ENCODE measurements around the gene SLC39A11.
"Not testable (repeated sequence)": the region's sequence is repeated elsewhere in the genome, so short reads cannot be mapped to it uniquely, and the experiment has no call there.

Gene SLC39A11

GRCh38 chr17:72792771-72793170 is 299.7 kb downstream of the SLC39A11 start:
- no peak for DNase-seq (ENCODE audit: low spot score)
- TF ChIP-seq CTCF (IDR thresholded peaks at IDR 0.05; ENCODE audit: extremely low read depth, insufficient read depth, missing control alignments), result no peak
- in situ Hi-C loops (cut with MboI; ENCODE audit: low pct_unique_long_range_greater_than_20kb, low sequenced_read_pairs, unreplicated experiment), result no loop called here

- in situ Hi-C loops (cut with MboI; ENCODE audit: low pct_unique_long_range_greater_than_20kb, low sequenced_read_pairs, unreplicated experiment), result no loop called here
- TF ChIP-seq CTCF (IDR thresholded peaks at IDR 0.05; ENCODE audit: extremely low read depth, insufficient read depth, missing control alignments), result no peak
- no peak for DNase-seq (ENCODE audit: low spot score)
Observed at GRCh38 chr17:72790190-72790589, 302.3 kb downstream of the SLC39A11 start.

- TF ChIP-seq CTCF (IDR thresholded peaks at IDR 0.05; ENCODE audit: extremely low read depth, insufficient read depth, missing control alignments), result no peak
- in situ Hi-C loops (cut with MboI; ENCODE audit: low pct_unique_long_range_greater_than_20kb, low sequenced_read_pairs, unreplicated experiment), result no loop called here
- DNase-seq (ENCODE audit: low spot score), result no peak
Observed at GRCh38 chr17:72789711-72790110, 302.8 kb downstream of the SLC39A11 start.

DNA sequence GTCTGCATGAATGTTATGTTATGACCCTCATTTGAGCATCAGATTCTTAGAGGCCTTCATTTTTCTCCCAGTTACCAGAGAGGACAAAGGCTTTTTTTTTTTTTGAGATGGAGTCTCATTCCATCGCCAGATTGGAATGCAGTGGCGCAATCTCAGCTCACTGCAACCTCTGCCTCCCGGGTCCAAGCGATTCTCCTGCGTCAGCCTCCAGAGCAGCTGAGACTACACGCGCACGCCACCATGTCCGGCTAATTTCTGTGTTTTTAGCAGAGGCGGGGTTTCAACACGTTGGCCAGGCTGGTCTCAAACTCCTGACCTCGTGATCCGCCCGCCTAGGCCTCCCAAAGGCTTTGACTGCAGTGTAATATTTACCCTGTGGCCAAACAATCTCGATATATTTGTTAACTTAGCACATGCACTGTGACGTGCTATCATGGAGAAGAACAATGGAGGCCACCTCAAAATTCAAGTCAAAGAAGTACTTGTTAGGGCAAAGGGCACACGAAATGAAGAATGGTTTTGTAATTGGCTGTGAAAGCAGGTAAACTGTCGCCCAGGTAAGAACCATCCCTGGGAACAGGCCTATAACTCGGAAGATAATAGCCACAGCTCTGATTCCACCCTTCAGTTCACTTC is 303.4 kb downstream of the SLC39A11 start:
- no peak for TF ChIP-seq CTCF (IDR thresholded peaks at IDR 0.05; ENCODE audit: extremely low read depth, insufficient read depth, missing control alignments)
- no peak for DNase-seq (ENCODE audit: low spot score)
- in situ Hi-C loops (cut with MboI; ENCODE audit: low pct_unique_long_range_greater_than_20kb, low sequenced_read_pairs, unreplicated experiment), result no loop called here

DNA sequence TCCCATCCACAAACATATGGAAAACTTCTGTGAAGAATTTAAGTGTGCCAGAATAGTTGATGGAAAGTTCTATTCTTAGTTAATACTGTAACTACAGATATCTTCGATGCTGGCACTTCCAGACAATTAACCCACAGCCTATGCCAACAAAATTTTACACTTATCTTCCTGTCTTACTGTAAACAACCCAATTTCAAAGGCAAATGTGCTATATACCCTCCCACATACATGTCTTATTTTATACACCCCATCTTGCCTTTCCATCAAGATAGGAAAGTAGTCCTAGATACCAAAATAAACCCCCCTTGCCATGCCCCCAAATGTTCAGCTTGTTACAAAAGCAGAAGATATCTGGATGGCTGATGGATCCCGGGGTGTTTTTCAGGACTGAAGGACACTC is 306.3 kb downstream of the SLC39A11 start:
- no peak for TF ChIP-seq CTCF (IDR thresholded peaks at IDR 0.05; ENCODE audit: extremely low read depth, insufficient read depth, missing control alignments)
- in situ Hi-C loops (cut with MboI; ENCODE audit: low pct_unique_long_range_greater_than_20kb, low sequenced_read_pairs, unreplicated experiment), result no loop called here
- DNase-seq (ENCODE audit: low spot score), result no peak

DNA sequence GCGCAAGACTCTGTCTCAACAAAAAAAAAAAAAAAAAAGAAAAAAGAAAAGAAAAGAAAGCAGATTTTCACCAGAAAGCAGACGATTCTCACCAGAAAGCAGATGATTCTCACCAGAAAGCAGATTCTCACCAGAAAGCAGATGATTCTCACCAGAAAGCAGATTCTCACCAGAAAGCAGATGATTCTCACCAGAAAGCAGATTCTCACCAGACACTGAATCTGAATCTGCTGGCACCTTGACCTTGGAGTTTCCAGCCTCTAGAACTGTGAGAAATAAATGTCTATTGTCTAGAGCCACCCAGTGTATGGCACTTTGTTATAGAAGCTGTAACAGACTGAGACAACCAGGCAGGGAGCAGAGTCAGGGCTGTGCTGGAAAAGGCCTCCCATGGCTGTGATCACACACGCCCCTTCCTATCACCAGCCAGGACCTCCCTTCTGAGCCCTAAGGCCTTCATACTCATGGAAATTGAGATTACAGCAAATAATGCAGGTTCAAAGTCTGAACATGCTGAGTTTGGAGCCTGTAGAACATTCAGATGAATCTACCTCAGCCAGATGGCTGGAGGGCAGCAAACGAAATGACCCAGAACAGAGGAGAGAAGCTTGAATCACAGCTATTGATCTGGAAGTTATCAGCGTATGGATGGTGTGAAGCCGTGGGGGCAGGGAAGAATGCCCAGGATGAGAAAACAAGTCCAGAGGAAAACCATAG is 309.3 kb downstream of the SLC39A11 start:
- DNase-seq (ENCODE audit: low spot score), result no peak
- in situ Hi-C loops (cut with MboI; ENCODE audit: low pct_unique_long_range_greater_than_20kb, low sequenced_read_pairs, unreplicated experiment), result no loop called here
- TF ChIP-seq CTCF (IDR thresholded peaks at IDR 0.05; ENCODE audit: extremely low read depth, insufficient read depth, missing control alignments), result no peak

DNA sequence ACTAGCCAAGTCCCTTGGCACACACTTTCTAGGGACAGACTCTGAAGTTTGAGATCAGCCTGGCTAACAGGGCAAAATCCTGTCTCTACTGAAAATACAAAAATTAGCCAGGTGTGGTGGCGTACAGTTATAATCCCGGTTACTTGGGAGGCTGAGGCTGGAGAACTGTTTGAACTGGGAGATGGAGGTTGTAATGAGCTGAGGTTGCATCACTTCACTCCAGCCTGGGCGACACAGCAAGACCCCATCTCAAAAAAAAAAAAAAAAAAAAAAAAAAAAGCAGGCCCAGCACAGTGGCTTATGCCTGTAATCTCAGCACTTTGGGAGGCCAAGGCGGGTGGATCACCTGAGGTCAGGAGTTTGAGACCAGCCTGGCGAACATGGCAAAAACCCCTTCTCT is 310.1 kb downstream of the SLC39A11 start:
- DNase-seq (ENCODE audit: low spot score); in situ Hi-C loops (cut with MboI; ENCODE audit: low pct_unique_long_range_greater_than_20kb, low sequenced_read_pairs, unreplicated experiment): not testable (repeated sequence)
